HL-60 (cell line): ENCODE results near the gene EFEMP2.
"Not testable (repeated sequence)": the region's sequence is repeated elsewhere in the genome, so short reads cannot be mapped to it uniquely, and the experiment has no call there.

Experiments used
- DNase-seq, 2 experiments: peaks; one replicate each; pipeline ENCODE4 v3.0.0-alpha.2; 2010 to 2020; ENCODE audit warnings: low read depth in 1 of 2, low spot score in 1 of 2
- H3K27ac ChIP-seq: fragments of 250-450 bp; sonication (Bioruptor Pico); replicated peaks from 2 replicates; pipeline ENCODE4 v1.5.1; 2020; ENCODE audit warnings: mild to moderate bottlenecking, moderate library complexity
- H3K27me3 ChIP-seq: fragments of 250-450 bp; sonication (Bioruptor Pico); 2 replicates; pipeline ENCODE4 v1.5.1; 2021; ENCODE audit warnings: mild to moderate bottlenecking, moderate library complexity; ENCODE audit not compliant: insufficient read depth, poor library complexity, severe bottlenecking
- H3K4me3 ChIP-seq: replicated peaks from 2 replicates; pipeline ENCODE4 v1.5.1; 2011; ENCODE audit warnings: mild to moderate bottlenecking, control low read depth, low read length; ENCODE audit not compliant: insufficient read depth
- GABPA ChIP-seq: IDR thresholded peaks from 2 replicates; pipeline ENCODE4 v1.6.1; 2012; ENCODE audit warnings: low read depth
- POLR2AphosphoS5 ChIP-seq: IDR thresholded peaks from 2 replicates; pipeline ENCODE4 v1.6.1; 2012; ENCODE audit warnings: low read depth
- SPI1 ChIP-seq: IDR thresholded peaks from 2 replicates; pipeline ENCODE4 v1.6.1; 2012; ENCODE audit warnings: low read depth, mild to moderate bottlenecking, borderline replicate concordance
- TF ChIP-seq, protein P1 (sequence below): IDR thresholded peaks from 2 replicates; pipeline ENCODE4 v1.6.1; 2012; ENCODE audit warnings: low read depth; ENCODE audit not compliant: insufficient replicate concordance
- TF ChIP-seq, protein P2 (sequence below): IDR thresholded peaks from one replicate; pipeline ENCODE4 v1.5.1; 2011; ENCODE audit warnings: low read length, control low read depth, inconsistent platforms; ENCODE audit not compliant: insufficient read depth

EFEMP2 gene

DNA sequence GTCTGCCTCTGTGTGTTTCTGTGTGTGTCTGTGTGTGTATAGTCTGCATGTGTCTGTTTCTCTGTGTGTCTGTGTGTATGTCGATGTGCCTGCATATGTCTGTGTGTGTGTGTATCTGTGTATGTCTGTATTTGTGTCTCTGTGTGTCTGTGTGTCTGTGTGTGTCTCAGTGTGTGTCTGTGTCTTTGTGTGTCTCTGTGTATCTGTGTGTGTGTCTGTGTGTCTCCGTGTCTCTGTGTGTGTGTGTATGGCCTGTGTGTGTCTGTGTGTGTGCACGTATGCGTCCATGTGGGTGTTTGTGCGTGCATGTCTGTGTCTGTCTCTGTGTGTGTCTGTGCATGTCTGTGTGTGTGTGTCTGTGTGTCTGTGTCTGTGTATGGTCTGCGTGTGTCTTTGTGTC lies 38.4 kb downstream of the EFEMP2 start:
- DNase-seq, result peak in 1 of 2 experiments; percentile 43
- TF ChIP-seq GABPA (no peak), POLR2AphosphoS5 (no peak), SPI1 (no peak)
- TF ChIP-seq, protein P1, sequence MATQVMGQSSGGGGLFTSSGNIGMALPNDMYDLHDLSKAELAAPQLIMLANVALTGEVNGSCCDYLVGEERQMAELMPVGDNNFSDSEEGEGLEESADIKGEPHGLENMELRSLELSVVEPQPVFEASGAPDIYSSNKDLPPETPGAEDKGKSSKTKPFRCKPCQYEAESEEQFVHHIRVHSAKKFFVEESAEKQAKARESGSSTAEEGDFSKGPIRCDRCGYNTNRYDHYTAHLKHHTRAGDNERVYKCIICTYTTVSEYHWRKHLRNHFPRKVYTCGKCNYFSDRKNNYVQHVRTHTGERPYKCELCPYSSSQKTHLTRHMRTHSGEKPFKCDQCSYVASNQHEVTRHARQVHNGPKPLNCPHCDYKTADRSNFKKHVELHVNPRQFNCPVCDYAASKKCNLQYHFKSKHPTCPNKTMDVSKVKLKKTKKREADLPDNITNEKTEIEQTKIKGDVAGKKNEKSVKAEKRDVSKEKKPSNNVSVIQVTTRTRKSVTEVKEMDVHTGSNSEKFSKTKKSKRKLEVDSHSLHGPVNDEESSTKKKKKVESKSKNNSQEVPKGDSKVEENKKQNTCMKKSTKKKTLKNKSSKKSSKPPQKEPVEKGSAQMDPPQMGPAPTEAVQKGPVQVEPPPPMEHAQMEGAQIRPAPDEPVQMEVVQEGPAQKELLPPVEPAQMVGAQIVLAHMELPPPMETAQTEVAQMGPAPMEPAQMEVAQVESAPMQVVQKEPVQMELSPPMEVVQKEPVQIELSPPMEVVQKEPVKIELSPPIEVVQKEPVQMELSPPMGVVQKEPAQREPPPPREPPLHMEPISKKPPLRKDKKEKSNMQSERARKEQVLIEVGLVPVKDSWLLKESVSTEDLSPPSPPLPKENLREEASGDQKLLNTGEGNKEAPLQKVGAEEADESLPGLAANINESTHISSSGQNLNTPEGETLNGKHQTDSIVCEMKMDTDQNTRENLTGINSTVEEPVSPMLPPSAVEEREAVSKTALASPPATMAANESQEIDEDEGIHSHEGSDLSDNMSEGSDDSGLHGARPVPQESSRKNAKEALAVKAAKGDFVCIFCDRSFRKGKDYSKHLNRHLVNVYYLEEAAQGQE, result no peak
- TF ChIP-seq, protein P2, sequence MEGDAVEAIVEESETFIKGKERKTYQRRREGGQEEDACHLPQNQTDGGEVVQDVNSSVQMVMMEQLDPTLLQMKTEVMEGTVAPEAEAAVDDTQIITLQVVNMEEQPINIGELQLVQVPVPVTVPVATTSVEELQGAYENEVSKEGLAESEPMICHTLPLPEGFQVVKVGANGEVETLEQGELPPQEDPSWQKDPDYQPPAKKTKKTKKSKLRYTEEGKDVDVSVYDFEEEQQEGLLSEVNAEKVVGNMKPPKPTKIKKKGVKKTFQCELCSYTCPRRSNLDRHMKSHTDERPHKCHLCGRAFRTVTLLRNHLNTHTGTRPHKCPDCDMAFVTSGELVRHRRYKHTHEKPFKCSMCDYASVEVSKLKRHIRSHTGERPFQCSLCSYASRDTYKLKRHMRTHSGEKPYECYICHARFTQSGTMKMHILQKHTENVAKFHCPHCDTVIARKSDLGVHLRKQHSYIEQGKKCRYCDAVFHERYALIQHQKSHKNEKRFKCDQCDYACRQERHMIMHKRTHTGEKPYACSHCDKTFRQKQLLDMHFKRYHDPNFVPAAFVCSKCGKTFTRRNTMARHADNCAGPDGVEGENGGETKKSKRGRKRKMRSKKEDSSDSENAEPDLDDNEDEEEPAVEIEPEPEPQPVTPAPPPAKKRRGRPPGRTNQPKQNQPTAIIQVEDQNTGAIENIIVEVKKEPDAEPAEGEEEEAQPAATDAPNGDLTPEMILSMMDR, result no peak
- Histone ChIP-seq H3K4me3 (peak overlapping the region; percentile 60), H3K27me3 (no peaks in the 10 kb centered on the region), H3K27ac (peak overlapping the region; percentile 81; the same call in 1 of the 2 replicates)

DNA sequence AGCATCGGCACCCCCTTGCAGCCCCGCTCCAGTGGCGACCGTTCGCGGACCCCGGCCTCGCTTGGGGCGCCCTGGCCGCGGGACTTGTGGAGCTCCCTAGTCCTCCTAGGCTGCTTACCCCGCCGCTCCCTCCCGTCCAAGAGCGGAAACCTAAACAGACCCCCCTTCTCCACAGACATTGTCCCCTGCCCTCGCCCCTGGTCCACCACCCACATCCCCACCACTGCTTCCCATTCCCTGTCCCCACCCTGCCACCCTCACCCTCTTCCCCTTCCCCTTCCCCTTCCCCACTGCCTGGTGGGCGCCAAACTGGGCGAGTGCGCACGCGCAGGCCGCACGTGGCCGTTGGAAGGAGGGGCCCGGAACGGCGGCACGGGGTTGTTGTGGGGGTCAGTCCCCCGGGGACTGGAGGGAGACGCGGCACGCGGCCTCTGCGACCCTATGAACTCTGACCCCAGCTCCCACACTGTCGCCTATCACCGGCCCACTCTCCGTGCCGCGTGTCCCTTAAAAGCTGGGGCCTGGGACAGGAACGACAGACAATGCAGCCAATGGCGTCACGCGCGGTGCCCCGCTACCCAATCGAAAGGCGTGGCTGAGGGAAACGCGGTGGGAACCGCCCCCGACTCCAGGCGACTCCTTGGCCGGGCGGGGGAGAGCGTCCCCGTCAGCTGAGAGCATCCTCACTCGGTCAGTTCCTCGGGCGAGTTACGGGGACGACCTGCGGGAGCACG lies 39.1 kb downstream of the EFEMP2 start, which contains the start of gene SNX32:
SNX32 (plus strand) TSS at position 667 of the 734 bp plus-strand sequence. CDS start 103 bp downstream, outside the sequence.
- H3K27ac ChIP-seq, result peak within 1 kb of the TSS; percentile 81
- TF ChIP-seq, protein P1, result no peak
- 0 out of 2 replicates have a peak, but pooled peaks have one; percentile 38 for TF ChIP-seq POLR2AphosphoS5
- TF ChIP-seq, protein P2, result no peak
- TF ChIP-seq SPI1, result no peak; the same call in 1 of the 2 replicates
- no peak for TF ChIP-seq GABPA
- H3K27me3 ChIP-seq, result no peaks in the 10 kb centered on the region
- peak; percentile 93 to 96 for DNase-seq
- peak within 1 kb of the TSS; percentile 60 for H3K4me3 ChIP-seq

- not testable (repeated sequence) for DNase-seq, H3K27me3 ChIP-seq, H3K27ac ChIP-seq, H3K4me3 ChIP-seq
These were observed 40.4 kb downstream of the EFEMP2 start for GRCh38 chr11:65832231-65832630.

- TF ChIP-seq SPI1 (no peak), POLR2AphosphoS5 (no peak)
- Histone ChIP-seq H3K27ac (no peak overlapping the region), H3K27me3 (no peaks in the 10 kb centered on the region), H3K4me3 (no peak overlapping the region)
- DNase-seq, result no peak
These were observed 43.1 kb downstream of the EFEMP2 start for GRCh38 chr11:65829459-65829858.
